Right ventricle myocardium superior (tissue), 1 donor: ENCODE measurements around the gene KCTD18. TPM values are rescaled to one million over a fixed set of nuclear protein-coding genes. Genes with fewer than 3 reads are reported as not detected.

Source experiments
- ATAC-seq: fragments of 200-7000 bp; cut with Tn5 transposase; one replicate; pipeline ENCODE4 v1.9.1; 2020; ENCODE audit warnings: mild to moderate bottlenecking; ENCODE audit not compliant: poor library complexity
- DNase-seq: peaks from one replicate; pipeline ENCODE4 v3.0.0-alpha.2; 2020
- intact Hi-C: fragments of 100-400 bp; cut with DNase I; formaldehyde crosslinking; loops from one replicate; pipeline ENCODE4 v1.11.2; 2022
- total RNA-seq: library from RNA; stranded (reverse); fragmentation: NEBNext Ultra II Directional; extraction: Animal tissue kit (Norgen Biotek cat#: 25700); gene quantifications from one replicate; pipeline ENCODE4 v1.2.1, GENCODE V29; 2021
- donor health status: DM: no; HTN: yes; CAD: no; lungs with severe emphysema.

The KCTD18 gene
- total RNA-seq, 1 donor from 2014 or later: 9.0 TPM

- DNase-seq (no peak), ATAC-seq (no peak)
- intact Hi-C loops: no loop called here
These were observed 17.2 kb downstream of the KCTD18 start for GRCh38 chr2:200492656-200493055.

DNA sequence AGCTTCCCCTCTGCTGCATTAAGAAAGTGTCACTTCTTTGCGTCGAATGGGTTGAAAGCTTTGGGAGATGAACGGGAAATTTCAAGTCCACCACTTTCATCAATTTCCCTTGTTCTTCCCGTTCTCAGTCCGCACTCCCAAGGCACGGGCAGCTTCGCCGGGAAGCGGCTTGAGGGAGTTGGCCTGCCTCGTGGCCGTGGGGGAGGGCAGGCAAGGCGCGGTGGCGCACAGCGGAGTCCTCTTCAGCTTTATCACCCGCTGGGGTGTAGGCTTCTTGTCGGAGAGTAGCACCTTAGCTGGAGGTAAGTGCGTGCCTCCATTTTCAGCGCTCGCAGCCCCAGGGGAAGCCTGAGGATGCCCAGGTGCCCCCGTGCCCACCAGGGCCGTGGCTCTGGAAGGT is 19.9 kb downstream of the KCTD18 start:
- intact Hi-C loops: no loop called here
- DNase-seq (no peak), ATAC-seq (no peak)

DNA sequence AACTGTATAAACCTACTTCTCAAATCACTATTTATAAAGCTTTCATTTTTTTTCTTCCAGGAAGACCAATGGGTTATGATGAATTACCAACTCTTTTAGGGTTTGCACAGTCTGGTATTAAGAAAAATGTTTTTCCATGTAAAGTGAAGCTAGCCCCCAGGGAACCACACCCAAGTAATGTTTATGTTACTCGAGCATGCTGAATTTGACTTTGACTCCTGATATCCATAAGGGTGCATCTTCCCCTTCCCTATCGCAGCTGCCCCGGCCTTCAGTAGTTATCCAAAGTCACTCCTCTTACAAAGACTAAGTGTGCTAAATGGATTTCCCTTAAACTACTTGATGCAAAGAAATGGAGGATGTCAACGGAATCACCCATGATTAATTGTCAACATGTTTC is 21.7 kb downstream of the KCTD18 start:
- DNase-seq: no peak
- ATAC-seq: no peak
- intact Hi-C loops: no loop called here

GRCh38 chr2:200486529-200486928 is 23.3 kb downstream of the KCTD18 start:
- no peak for ATAC-seq
- DNase-seq: no peak
- intact Hi-C loops: no loop called here

DNA sequence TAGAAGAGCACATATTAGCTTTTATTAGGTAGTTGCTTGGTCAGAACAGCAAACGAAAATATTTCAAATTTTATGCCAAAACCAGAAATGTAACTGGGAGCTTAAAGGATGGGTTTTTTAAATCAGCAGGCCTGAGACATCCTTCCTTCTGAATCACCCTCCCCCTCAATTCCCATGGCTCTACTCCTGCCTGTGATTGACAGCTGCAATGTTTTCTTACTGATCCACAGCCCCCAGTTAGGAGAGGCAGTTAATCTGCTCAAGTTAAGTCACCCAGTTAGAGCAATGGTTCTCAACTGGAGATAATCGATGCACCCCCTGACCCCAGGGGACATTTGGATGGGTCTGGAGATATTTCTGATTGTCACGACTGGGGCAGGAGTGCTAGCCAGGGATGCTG is 24.9 kb downstream of the KCTD18 start:
- no peak for DNase-seq
- ATAC-seq: no peak
- intact Hi-C loops: loop anchor here (5.0 kb wide), 1 partner anchor 503 kb away; no protein-coding TSS in a partner anchor

DNA sequence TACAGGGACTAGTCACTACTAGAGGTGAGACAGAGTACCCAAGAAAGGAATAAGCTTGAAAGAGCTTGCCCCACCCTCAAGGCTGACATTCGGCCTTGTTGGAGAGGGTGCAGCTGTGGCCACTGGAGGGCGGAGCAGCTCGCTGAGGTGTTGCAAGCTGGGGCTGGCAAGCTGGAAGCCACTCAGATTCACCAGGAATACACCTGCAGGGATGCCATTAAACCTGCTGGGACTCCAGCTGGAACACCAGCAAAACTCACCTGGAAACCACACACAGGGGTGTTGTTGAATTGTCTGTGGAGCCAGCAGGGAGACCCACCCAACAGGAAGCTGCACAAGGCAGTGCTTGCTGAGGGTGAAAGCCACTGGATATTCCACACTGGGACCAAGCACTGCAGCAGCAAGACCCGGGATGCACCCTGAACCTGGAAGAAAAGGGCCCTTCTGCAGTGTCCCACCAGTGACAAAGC is 26.1 kb downstream of the KCTD18 start:
- intact Hi-C loops: loop anchor here (5.0 kb wide), 1 partner anchor 501 kb away; no protein-coding TSS in a partner anchor
- DNase-seq: no peak
- ATAC-seq: no peak

DNA sequence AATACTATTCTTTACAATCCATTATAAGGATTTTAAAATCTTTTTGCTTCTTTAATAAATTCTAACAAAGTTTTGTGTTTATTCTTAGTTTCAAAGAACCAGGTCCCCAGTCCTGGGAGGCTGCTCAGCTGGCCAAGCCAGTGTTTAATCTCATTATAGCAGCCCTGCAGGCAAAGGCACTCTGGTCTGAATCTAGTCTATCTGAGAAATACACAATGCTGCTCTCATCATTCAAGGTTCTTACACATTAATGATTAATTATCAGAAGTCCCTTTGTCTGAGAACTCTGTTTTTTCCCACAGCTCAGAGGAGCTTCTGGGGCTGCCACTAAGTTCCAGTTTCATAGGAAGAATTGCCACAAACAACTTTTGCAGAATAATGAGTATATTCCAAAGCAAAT is 27.7 kb downstream of the KCTD18 start:
- ATAC-seq (no peak), DNase-seq (no peak)
- intact Hi-C loops: loop anchor here (5.0 kb wide), 1 partner anchor 500 kb away; no protein-coding TSS in a partner anchor

DNA sequence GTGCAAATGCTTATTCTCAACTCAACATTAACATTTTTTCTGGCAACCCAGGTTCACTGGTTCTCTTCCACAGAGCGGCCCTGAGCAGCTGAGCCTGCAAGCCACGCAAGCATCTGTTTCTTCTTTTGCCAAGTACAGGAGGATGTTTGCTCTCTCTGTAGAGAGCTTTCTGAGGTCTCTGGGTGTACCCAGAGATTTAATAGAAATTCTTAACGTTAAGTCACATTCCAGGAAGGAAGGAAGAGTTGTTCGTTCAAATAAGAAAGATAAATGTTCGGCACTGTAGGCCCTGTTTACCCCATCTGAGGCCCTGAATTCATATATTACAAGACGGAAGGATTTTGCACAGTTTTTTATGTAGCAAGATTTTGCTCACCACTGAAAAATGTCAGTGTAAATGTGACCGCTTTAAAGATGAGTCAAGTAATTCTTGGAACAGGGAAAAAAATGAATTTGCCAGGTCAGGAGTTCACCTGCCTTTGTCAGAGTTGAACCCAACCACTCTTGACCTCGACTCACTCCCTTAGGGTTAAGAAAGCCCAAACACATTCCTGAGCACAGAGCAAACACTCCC is 30.1 kb downstream of the KCTD18 start:
- DNase-seq: no peak
- intact Hi-C loops: loop anchor here (5.0 to 10.0 kb wide), 2 partner anchors 175 to 497 kb away; partner anchors contain the start of gene SPATS2L
- ATAC-seq: no peak

DNA sequence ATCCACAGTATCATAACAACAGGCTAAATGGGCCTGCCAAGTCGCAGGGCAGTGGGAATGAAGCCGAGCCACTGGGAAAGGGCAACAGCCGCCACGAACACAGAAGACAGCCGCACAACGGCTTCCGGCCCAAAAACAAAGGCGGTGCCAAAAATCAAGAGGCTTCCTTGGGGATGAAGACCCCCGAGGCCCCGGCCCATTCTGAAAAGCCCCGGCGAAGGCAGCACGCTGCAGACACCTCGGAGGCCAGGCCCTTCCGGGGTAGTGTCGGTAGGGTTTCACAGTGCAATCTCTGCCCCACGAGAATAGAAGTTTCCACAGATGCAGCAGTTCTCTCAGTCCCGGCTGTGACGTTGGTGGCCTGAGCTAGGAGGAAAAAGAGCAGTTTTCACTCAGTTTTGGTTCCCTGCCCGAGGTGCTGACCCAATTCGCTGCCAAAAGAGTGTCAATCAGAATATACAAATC is 32.2 kb downstream of the KCTD18 start:
- peak; percentile 90 for ATAC-seq
- peak; percentile 76 for DNase-seq
- intact Hi-C loops: loop anchor here (10.0 kb wide), 1 partner anchor 173 kb away; the partner anchor contains the start of gene SPATS2L

DNA sequence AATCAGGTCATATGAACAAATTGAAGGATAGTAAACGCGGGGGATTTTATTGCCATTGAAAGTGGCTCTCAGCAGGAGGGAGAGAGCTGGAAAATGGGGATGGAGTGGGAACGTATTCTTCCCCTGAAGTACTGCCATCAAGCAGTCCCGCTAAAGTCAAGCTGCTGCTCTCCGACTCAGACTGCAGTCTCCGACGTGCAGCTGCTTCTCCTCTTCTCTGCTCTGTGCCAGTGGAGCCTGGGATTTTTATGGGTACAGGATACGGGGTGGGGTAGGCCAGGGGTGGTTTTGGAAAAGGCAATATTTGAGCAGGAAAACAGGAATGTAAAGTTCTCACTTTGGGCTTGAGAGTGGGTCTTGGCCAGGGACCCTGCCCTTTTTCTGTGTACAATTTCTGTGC is 33.0 kb downstream of the KCTD18 start:
- intact Hi-C loops: loop anchor here (10.0 kb wide), 1 partner anchor 172 kb away; the partner anchor contains the start of gene SPATS2L
- no peak for DNase-seq
- ATAC-seq: peak; percentile 29

DNA sequence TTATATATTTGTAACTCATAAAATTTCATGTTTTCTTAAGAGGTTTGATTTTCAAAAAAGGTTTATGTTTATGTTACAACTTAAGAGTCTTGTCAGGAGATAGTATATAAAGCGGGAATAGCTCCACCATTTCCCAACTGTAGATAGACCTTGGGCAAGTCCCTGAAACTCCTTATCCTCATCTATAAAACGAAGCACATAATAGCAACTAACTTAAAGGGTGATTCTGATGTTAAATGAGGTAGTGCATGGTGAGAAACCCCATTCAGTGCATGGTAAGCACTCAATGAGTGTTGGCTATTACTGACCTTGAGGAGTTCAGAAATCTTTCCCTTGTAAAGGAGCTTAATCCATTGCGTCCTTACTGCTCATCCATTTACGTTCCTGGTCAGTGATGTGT is 34.1 kb downstream of the KCTD18 start:
- intact Hi-C loops: loop anchor here (10.0 kb wide), 1 partner anchor 171 kb away; the partner anchor contains the start of gene SPATS2L
- DNase-seq: no peak
- no peak for ATAC-seq

DNA sequence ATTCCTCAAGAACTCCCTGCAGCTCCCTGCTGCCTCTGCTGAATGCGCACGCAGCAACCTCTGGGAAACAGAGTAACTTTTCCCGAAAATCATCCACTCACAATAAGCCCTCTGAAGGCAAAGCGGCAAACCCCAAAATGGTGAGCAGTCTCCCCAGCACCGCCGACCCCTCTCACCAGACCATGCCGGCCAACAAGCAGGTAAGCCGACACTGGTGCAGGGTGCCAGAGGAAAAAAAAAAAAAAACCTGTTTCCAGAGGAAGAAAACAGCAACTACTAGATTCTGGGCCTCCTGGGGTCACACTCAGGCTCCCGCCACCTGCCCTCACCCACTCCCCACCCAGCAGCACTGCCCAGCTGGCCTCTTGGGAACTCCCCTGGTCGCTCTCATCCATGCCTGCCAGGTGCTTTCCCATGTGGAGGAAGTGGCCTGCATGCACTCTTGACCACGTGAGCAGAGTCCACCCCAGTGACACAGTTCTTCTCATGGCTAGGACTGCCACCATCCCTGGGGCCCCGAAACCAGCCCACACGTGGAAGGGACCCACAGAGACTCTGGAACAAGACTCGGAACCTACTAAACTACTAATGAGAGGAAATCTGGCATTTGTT is 36.9 kb downstream of the KCTD18 start:
- intact Hi-C loops: loop anchor here (10.0 kb wide), 1 partner anchor 168 kb away; the partner anchor contains the start of gene SPATS2L
- DNase-seq (no peak), ATAC-seq (no peak)

DNA sequence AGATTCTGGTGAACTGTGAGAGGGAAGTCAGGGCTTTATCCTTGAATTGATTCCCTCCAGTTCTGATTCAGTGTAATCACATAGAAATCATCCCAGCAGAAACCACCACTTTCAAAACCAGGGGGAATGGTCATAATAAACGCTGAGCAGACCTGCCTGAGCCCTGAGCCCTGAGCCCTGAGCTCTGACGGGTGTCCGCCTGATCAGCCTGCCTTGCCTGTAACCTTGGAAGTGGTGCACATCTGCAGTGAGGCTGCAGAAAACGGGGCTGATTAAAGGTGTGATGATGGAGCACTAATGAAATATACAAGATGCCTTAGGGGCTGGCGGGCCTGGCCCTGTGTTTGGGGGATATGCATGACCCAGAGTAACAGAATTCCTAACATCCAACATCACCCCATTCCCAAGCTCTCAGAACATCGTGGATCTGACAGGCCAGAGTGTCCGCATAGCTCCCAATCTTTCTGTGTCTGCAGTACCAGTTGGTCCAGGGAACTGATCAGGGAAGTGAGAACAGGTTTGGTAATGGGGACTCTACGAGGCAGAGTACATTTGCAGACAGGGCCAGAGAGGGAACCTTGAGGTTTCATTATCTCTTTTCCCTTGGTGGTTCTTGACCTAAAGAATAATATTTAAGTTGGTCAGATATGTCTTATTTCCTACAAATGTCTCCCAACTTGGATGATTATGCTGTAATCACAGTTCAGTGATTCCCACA is 37.8 kb downstream of the KCTD18 start:
- no peak for DNase-seq
- intact Hi-C loops: loop anchor here (10.0 kb wide), 1 partner anchor 167 kb away; the partner anchor contains the start of gene SPATS2L
- ATAC-seq: no peak

GRCh38 chr2:200471324-200471848 is 38.5 kb downstream of the KCTD18 start:
- intact Hi-C loops: loop anchor here (10.0 kb wide), 1 partner anchor 167 kb away; the partner anchor contains the start of gene SPATS2L
- DNase-seq: no peak
- no peak for ATAC-seq

DNA sequence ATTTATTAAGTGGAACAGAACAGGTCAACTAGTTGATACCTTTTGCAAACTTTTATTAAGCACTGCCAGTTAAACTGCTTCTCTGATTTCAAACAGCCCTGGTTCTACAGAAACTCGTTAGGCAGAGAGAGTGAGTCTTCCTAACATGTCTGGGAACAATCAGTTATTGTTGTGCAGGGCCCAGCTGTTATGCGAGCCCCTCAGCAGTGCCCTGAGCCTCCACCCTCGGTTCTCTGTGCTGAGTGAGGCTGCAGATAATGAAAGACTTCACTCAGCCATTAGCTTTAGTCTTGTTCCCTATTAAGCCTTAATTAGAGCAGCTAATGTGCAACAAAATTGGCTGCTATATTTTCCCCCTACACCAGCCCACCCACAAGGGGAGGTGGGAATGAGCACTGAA is 39.6 kb downstream of the KCTD18 start:
- no peak for DNase-seq
- intact Hi-C loops: loop anchor here (10.0 kb wide), 1 partner anchor 165 kb away; the partner anchor contains the start of gene SPATS2L
- no peak for ATAC-seq

DNA sequence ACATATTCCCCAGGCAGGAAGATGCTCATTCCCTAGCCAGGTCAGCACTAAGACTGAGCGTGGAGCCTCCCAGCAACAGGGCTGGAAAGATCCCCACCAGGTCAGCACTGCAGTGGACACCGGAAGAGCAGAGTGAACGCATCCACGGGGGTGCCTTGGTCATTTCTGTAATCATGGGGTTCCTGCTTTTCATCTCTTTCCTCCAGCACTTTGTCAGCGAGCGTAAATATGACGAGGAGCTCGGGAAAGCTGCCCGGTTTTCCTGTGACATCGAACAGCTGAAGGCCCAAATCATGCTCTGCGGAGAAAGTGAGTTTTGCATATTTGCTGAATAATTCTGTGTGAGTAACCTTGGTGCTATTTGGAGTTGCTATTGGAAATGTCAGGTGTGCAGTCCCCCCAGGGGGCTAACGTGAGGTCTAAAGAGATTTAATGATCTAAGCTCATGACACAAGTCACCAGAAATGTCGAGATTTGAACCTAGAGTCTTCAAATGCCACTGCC is 40.1 kb downstream of the KCTD18 start:
- peak; percentile 51 for DNase-seq
- ATAC-seq: peak; percentile 4
- intact Hi-C loops: loop anchor here (10.0 kb wide), 1 partner anchor 165 kb away; the partner anchor contains the start of gene SPATS2L

GRCh38 chr2:200467806-200468681 is 41.8 kb downstream of the KCTD18 start:
- ATAC-seq: no peak
- intact Hi-C loops: no loop called here
- DNase-seq: no peak
